GM21825 (cell line): ENCODE results near the gene PDIA3.
A peak's percentile ranks its signal among the peaks of the same experiment; 100 is the strongest.
"Not testable (repeated sequence)": the region's sequence is repeated elsewhere in the genome, so short reads cannot be mapped to it uniquely, and the experiment has no call there.

ENCODE experiments used
- ATAC-seq: cut with Tn5 transposase; IDR thresholded peaks from one replicate; pipeline ENCODE4 v1.9.1; 2021; ENCODE audit warnings: mild to moderate bottlenecking, moderate library complexity; ENCODE audit not compliant: unreplicated experiment

The PDIA3 gene

GRCh38 chr15:43808960-43809678 lies 62.9 kb downstream of the PDIA3 start:
- ATAC-seq = peak; percentile 53

- not testable (repeated sequence) for ATAC-seq
Observed at GRCh38 chr15:43815064-43815463, 68.8 kb downstream of the PDIA3 start.

GRCh38 chr15:43821505-43821904 lies 75.3 kb downstream of the PDIA3 start:
- no peak for ATAC-seq
